GM12891 (cell line): ENCODE data around the gene CDC42BPA.

Experiments
- POLR2A ChIP-seq: IDR thresholded peaks from 2 replicates; pipeline ENCODE4 v1.6.1; 2011; ENCODE audit warnings: low read depth, low read length, control low read depth
- POLR2AphosphoS5 ChIP-seq: IDR thresholded peaks from 2 replicates; pipeline ENCODE4 v1.6.1; 2011; ENCODE audit warnings: low read depth, low read length, control low read depth
- SPI1 ChIP-seq: IDR thresholded peaks from 2 replicates; pipeline ENCODE4 v1.6.1; 2011; ENCODE audit warnings: low read depth, low read length, control low read depth
- TAF1 ChIP-seq: IDR thresholded peaks from 2 replicates; pipeline ENCODE4 v1.6.1; 2011; ENCODE audit warnings: low read depth, low read length, control low read depth

DNA sequence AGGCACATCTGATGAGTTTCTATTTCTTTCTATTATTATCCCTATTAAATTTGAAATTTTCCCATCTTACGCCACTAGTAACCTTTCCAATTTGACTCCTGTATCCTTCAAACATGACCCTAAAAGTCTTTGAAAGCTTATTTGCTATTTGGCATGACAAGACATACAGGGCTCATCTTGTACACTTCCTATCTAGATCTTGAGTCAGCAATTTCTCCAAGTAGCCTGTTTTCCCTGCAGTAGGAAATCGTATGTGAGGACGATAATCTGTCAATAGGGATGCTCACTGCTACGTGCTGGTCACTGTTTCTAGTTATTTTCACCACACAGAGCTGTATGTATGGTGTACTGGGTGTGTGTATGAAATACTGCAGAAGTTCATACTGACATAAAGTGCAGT is 142.7 kb downstream of the CDC42BPA start:
- no peak for TF ChIP-seq SPI1
- TF ChIP-seq POLR2AphosphoS5: no peak
- no peak for TF ChIP-seq POLR2A
- TF ChIP-seq TAF1: no peak
